HUDEP-2 (cell line): Measurements from ENCODE around the gene RTL9.
"Not testable (repeated sequence)": the region's sequence is repeated elsewhere in the genome, so short reads cannot be mapped to it uniquely, and the experiment has no call there.

Experiments used
- DNase-seq, 76 experiments: peaks; one replicate each; lab custom pipeline; 2025; ENCODE audit not compliant: unreplicated experiment in 76 of 76; lab: John Stamatoyannopoulos, UW

Gene RTL9

GRCh38 chrX:110358548-110358947 is at the start of gene RTL9:
Gene RTL9 (plus strand): TSS chrX:110358848. CDS start chrX:110450618, 91,770 bp downstream.
- DNase-seq: no peak

GRCh38 chrX:110310000-110310790 is 48.5 kb upstream of the RTL9 start:
- peak in 1 of 76 experiments; percentile 11 for DNase-seq

- DNase-seq: peak in 23 of 76 experiments; percentile 0 to 33 (median 6)
Observed at GRCh38 chrX:110310896-110311295, 47.8 kb upstream of the RTL9 start.

- DNase-seq: peak in 1 of 76 experiments; percentile 0
Observed at GRCh38 chrX:110311437-110312230, 47.0 kb upstream of the RTL9 start.

- DNase-seq: peak in 12 of 76 experiments; percentile 0 to 38 (median 13)
Observed at GRCh38 chrX:110315551-110315950, 43.1 kb upstream of the RTL9 start.

- peak in 5 of 76 experiments; percentile 11 to 46 (median 15) for DNase-seq
Observed at GRCh38 chrX:110316351-110317060, 42.1 kb upstream of the RTL9 start.

- DNase-seq: peak in 41 of 76 experiments; percentile 1 to 50 (median 20)
Observed at GRCh38 chrX:110317061-110317819, 41.4 kb upstream of the RTL9 start.

GRCh38 chrX:110317820-110318663 is 40.6 kb upstream of the RTL9 start, which contains the start of gene AMMECR1:
Gene AMMECR1 (minus strand): TSS chrX:110318085. CDS start chrX:110318071, 14 bp downstream.
- peak in 75 of 76 experiments; percentile 7 to 80 (median 66) for DNase-seq

- DNase-seq: peak in 11 of 76 experiments; percentile 0 to 37 (median 7)
Observed at GRCh38 chrX:110318664-110318968, 40.0 kb upstream of the RTL9 start.

GRCh38 chrX:110320381-110320987 is 38.2 kb upstream of the RTL9 start:
- DNase-seq: peak in 13 of 76 experiments; percentile 0 to 68 (median 22)

GRCh38 chrX:110321081-110321480 is 37.6 kb upstream of the RTL9 start:
- DNase-seq: peak in 35 of 76 experiments; percentile 1 to 78 (median 31)

GRCh38 chrX:110321670-110322069 is 37.0 kb upstream of the RTL9 start:
- no peak for DNase-seq

GRCh38 chrX:110322603-110323002 is 36.0 kb upstream of the RTL9 start:
- no peak for DNase-seq

GRCh38 chrX:110326712-110327111 is 31.9 kb upstream of the RTL9 start:
- DNase-seq: no peak

GRCh38 chrX:110327336-110327735 is 31.3 kb upstream of the RTL9 start:
- DNase-seq: no peak

GRCh38 chrX:110328613-110329012 is 30.0 kb upstream of the RTL9 start:
- not testable (repeated sequence) for DNase-seq

GRCh38 chrX:110331444-110332030 is 27.1 kb upstream of the RTL9 start:
- no peak for DNase-seq

- not testable (repeated sequence) for DNase-seq
Observed at GRCh38 chrX:110333458-110333857, 25.2 kb upstream of the RTL9 start.
